GM12878 (cell line): Measurements from ENCODE around the gene PPP1R37. TPM values are rescaled to one million over a fixed set of nuclear protein-coding genes. Genes with fewer than 3 reads are reported as not detected.
A peak's percentile ranks its signal among the peaks of the same experiment; 100 is the strongest.

Experiments used
- ATAC-seq: fragments of 200-7000 bp; cut with Tn5 transposase; 3 replicates; pipeline ENCODE4 v1.9.1; 2020; ENCODE audit warnings: mild to moderate bottlenecking, moderate library complexity
- BruUV-seq: library from RNA; stranded (reverse); fragments of 400-500 nt; replicated peaks from 2 replicates; lab custom pipeline; 2021; lab: Mats Ljungman, UMichigan
- CTCF ChIA-PET: fragments of 300-600 bp; sonication (Branson Sonifier 250); formaldehyde crosslinking; extraction: SDS; loops from one replicate; lab custom pipeline; 2021; ENCODE audit warnings: inconsistent platforms; lab: Yijun Ruan, JAX
- POLR2A ChIA-PET: fragments of 350-600 bp; formaldehyde crosslinking; extraction: SDS; loops from one replicate; lab custom pipeline; 2021; ENCODE audit warnings: inconsistent platforms; lab: Charles Lee
- RAD21 ChIA-PET: fragments of 300-600 bp; sonication (Branson Sonifier 250); formaldehyde crosslinking; loops from one replicate; lab custom pipeline; 2023; ENCODE audit warnings: antibody characterized with exemption; ENCODE audit not compliant: unreplicated experiment; lab: Charles Lee
- SMC1A ChIA-PET: fragments of 300-600 bp; sonication (Branson Sonifier 250); formaldehyde crosslinking; loops from one replicate; lab custom pipeline; 2023; ENCODE audit not compliant: unreplicated experiment, uncharacterized antibody; lab: Charles Lee
- DNase-seq: peaks from one replicate; pipeline ENCODE4 v3.0.0-alpha.2; 2011; ENCODE audit warnings: low read depth, low spot score
- FAIRE-seq: peaks from 3 replicates; lab custom pipeline; 2011; peaks lifted over from hg19 to GRCh38; lab: Jason Lieb, UNC
- H2AFZ ChIP-seq: 2 replicates; pipeline ENCODE4 v1.6.0; 2011; ENCODE audit warnings: low read depth, low read length, control low read depth; ENCODE audit not compliant: control insufficient read depth
- H3K27ac ChIP-seq: 2 replicates; pipeline ENCODE4 v1.5.1; 2011; ENCODE audit warnings: control low read depth; ENCODE audit not compliant: control insufficient read depth, insufficient read depth
- H3K27me3 ChIP-seq, 2 experiments: replicated peaks in 1 of 2; 2 replicates each; pipeline versions ENCODE4 v1.6.0 to v1.6.1; 2011; ENCODE audit warnings: low read length in 1 of 2; ENCODE audit not compliant: control insufficient read depth in 2 of 2, insufficient read depth in 2 of 2
- H3K36me3 ChIP-seq, 2 experiments: 2 replicates each; pipeline ENCODE4 v1.5.1; 2011; ENCODE audit warnings: low read length in 1 of 2; ENCODE audit not compliant: control insufficient read depth in 2 of 2, insufficient read depth in 2 of 2
- H3K4me1 ChIP-seq: 2 replicates; pipeline ENCODE4 v1.6.1; 2011; ENCODE audit warnings: mild to moderate bottlenecking, low read length, moderate library complexity, mixed read lengths; ENCODE audit not compliant: control insufficient read depth, insufficient read depth
- H3K4me2 ChIP-seq: 2 replicates; pipeline ENCODE4 v1.6.0; 2011; ENCODE audit warnings: control low read depth; ENCODE audit not compliant: control insufficient read depth, insufficient read depth
- H3K4me3 ChIP-seq: fragments of 200-600 bp; sonication (generic); 2 replicates; pipeline ENCODE4 v1.5.1; 2016
- H3K79me2 ChIP-seq: 2 replicates; pipeline ENCODE4 v1.6.0; 2011; ENCODE audit warnings: low read length; ENCODE audit not compliant: control insufficient read depth, insufficient read depth
- H3K9ac ChIP-seq: 2 replicates; pipeline ENCODE4 v1.8.0; 2011; ENCODE audit warnings: low read length, control low read depth, mixed read lengths; ENCODE audit not compliant: control insufficient read depth, insufficient read depth
- H3K9me3 ChIP-seq: replicated peaks from 3 replicates; pipeline ENCODE4 v1.5.1; 2011; ENCODE audit warnings: mild to moderate bottlenecking, low read length; ENCODE audit not compliant: control insufficient read depth, insufficient read depth
- H4K20me1 ChIP-seq: 2 replicates; pipeline ENCODE4 v1.6.0; 2011; ENCODE audit not compliant: control insufficient read depth, insufficient read depth
- CBX5 ChIP-seq: sonication (generic); IDR thresholded peaks from 2 replicates; pipeline ENCODE4 v1.6.1; 2016; ENCODE audit warnings: low read depth, moderate library complexity, mild to moderate bottlenecking, inconsistent platforms
- HDAC6 ChIP-seq: fragments of 200-600 bp; sonication (generic); IDR thresholded peaks from one replicate; pipeline ENCODE4 v1.8.0; 2017; ENCODE audit warnings: antibody characterized with exemption; ENCODE audit not compliant: unreplicated experiment
- POLR2A ChIP-seq: IDR thresholded peaks from 2 replicates; pipeline ENCODE4 v1.6.1; 2011; ENCODE audit warnings: low read depth, mild to moderate bottlenecking, low read length
- SPI1 ChIP-seq: IDR thresholded peaks from 2 replicates; pipeline ENCODE4 v1.6.1; 2011; ENCODE audit warnings: low read depth, mild to moderate bottlenecking, low read length, moderate library complexity, borderline replicate concordance; ENCODE audit not compliant: insufficient read depth
- USF2 ChIP-seq: IDR thresholded peaks from 2 replicates; pipeline ENCODE4 v1.6.1; 2011; ENCODE audit warnings: low read depth, low read length, improper control_type of control experiment, borderline replicate concordance
- ZNF622 ChIP-seq: fragments of 450-650 bp; IDR thresholded peaks from 2 replicates; pipeline ENCODE4 v1.6.1; 2017; ENCODE audit warnings: mild to moderate bottlenecking, inconsistent platforms
- WGBS: methylation state at CpG from one replicate; pipeline ENCODE4 v1.1.6; 2016; ENCODE audit warnings: low lambda C conversion rate; ENCODE audit not compliant: insufficient replicate concordance, insufficient coverage; ENCODE audit errors: missing lambda C conversion rate; 5-methylcytosine and 5-hydroxymethylcytosine counted together
- in situ Hi-C: fragments of 300-500 bp; cut with MboI; formaldehyde crosslinking; loops from 9 replicates; pipeline ENCODE4 v1.14.3; 2018; ENCODE audit warnings: mixed read lengths
- intact Hi-C: fragments of 100-400 bp; cut with micrococcal nuclease; formaldehyde crosslinking; loops from one replicate; pipeline ENCODE4 v1.14.2; 2022; ENCODE audit not compliant: unreplicated experiment
- polyA plus RNA-seq, 11 experiments: library from polyadenylated mRNA; depleted of rRNA in 4 of 11; unstranded in 6 of 11; stranded (reverse) in 5 of 11; fragments of >200 nt; fragmentation: Nextera tagmentation in 4 of 11; fragmentation: Illumina TruSeq in 1 of 11; extraction: Ambion mirVana in 4 of 11; extraction: Trizol in 1 of 11; gene quantifications; 1 replicate in 1 of 11; 2 replicates in 10 of 11; pipeline versions ENCODE4 v1.2.1 to v1.2.3, GENCODE V29; 2011 to 2016; ENCODE audit warnings: inconsistent platforms in 2 of 11, missing spikeins in 2 of 11, low read depth in 1 of 11
- total RNA-seq, 4 experiments: library from RNA; depleted of rRNA in 3 of 4; stranded (reverse); fragments of >200 nt in 3 of 4; fragmentation: Illumina TruSeq in 1 of 4; extraction: Trizol in 1 of 4; gene quantifications; 2 replicates each; pipeline versions ENCODE4 v1.2.1 to v1.2.3, GENCODE V29; 2013 to 2021

The PPP1R37 gene
- total and polyA plus RNA-seq, 10 of the 15 experiments (the other 5 are each of a cell fraction or from before 2014, with no cell fraction given): 0.09 to 21.3 (median 5.1) TPM; not detected in 1

GRCh38 chr19:45158503-45159209, 65.7 kb downstream of the PPP1R37 start:
- H3K4me3 ChIP-seq: no peak overlapping the region
- no peak overlapping the region for H3K9ac ChIP-seq
- no peak overlapping the region for H3K4me2 ChIP-seq
- H2AFZ ChIP-seq: no peak overlapping the region
- ATAC-seq: no peak
- peaks cover 3% of the 10 kb centered on the region for H3K4me1 ChIP-seq
- no TSS peak for BruUV-seq
- FAIRE-seq: no peak
- no peaks in the 10 kb centered on the region for H4K20me1 ChIP-seq
- no peak for TF ChIP-seq CBX5
- TF ChIP-seq HDAC6: no peak
- no peak for TF ChIP-seq USF2
- TF ChIP-seq ZNF622: no peak
- TF ChIP-seq POLR2A: peak; percentile 13; the same call in 1 of the 2 replicates
- TF ChIP-seq SPI1: no peak
- CTCF ChIA-PET: no interaction called here
- 38% methylated on average over 20 of the region's 27 CpGs for WGBS
- POLR2A ChIA-PET: interaction anchor here (1.2 kb wide), 1 partner anchor 22 kb away, joined by 4 read pairs; no protein-coding TSS in a partner anchor
- RAD21 ChIA-PET: no interaction called here
- in situ Hi-C loops: no loop called here
- intact Hi-C loops: no loop called here
- no peak overlapping the region for H3K27ac ChIP-seq
- no peaks in the 10 kb centered on the region for H3K36me3 ChIP-seq
- H3K9me3 ChIP-seq: no peaks in the 10 kb centered on the region
- SMC1A ChIA-PET: no interaction called here
- H3K79me2 ChIP-seq: no peaks in the 10 kb centered on the region
- no peaks in the 10 kb centered on the region; a peak in 2 of 4 replicates for H3K27me3 ChIP-seq
- DNase-seq: no peak
